SH-SY5Y (cell line): ENCODE measurements around the gene PPARD.

Experiments used
- GATA2 ChIP-seq: IDR thresholded peaks from 2 replicates; pipeline ENCODE4 v1.6.1; 2011; ENCODE audit warnings: mild to moderate bottlenecking, low read depth, low read length
- GATA3 ChIP-seq: IDR thresholded peaks from 2 replicates; pipeline ENCODE4 v1.6.1; 2011; ENCODE audit warnings: low read depth, mild to moderate bottlenecking, low read length, moderate library complexity

- no peak for TF ChIP-seq GATA2
- no peak for TF ChIP-seq GATA3
These were observed 93.9 kb downstream of the PPARD start for GRCh38 chr6:35436071-35436857.
